ENCODE measurements around the gene EYS. TPM values are rescaled to one million over a fixed set of nuclear protein-coding genes. Genes with fewer than 3 reads are reported as not detected.

EYS gene
- total RNA-seq, 2 donors from 2014 or later, result 0.20 TPM; not detected in 1

DNA sequence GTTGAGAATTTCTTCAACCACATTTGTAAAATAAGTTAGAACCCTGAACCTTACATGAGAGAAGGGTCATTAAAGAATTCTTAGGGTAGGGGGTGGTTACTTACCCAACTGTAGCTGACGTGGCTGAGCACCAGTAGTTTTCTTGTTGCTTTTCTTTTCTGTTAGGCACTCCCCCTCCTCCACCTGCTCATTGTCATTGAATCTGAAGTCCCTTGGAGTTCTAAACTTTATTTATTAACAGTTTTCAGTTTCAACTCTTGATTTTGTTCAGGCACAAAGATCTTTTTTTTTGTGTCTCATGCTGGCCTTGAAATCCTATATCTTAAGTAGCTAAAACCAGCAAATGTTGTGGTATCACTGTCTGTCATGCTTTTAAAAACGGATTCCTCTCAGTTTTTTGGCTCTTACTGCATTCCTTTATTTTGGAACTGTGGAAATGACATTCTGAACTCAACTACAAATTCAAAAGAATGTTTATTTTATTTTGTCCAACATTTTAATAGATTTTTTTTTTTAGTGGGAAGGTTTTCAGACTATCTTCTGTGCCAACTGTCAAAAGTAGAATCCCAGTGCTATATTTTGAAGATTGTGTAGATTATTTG, 1606.2 kb downstream of the EYS start:
- no peak overlapping the region for H3K4me3 Mint-ChIP-seq
- H3K27ac Mint-ChIP-seq, result no peak overlapping the region
- ATAC-seq (no peak), DNase-seq (ENCODE audit: low spot score) (no peak)
- peaks cover 6% of the 10 kb centered on the region for H3K36me3 Mint-ChIP-seq
- peaks cover 10% of the 10 kb centered on the region for H3K9me3 Mint-ChIP-seq
- H3K27me3 Mint-ChIP-seq, result no peaks in the 10 kb centered on the region
- no peaks in the 10 kb centered on the region for H3K4me1 Mint-ChIP-seq (ENCODE audit: low read depth in 2 of 2)

GRCh38 chr6:64090352-64090751, 1616.7 kb downstream of the EYS start:
- peaks cover 25% of the 10 kb centered on the region for H3K9me3 Mint-ChIP-seq

GRCh38 chr6:64085126-64085525, 1621.9 kb downstream of the EYS start:
- Mint-ChIP-seq H3K36me3 (peaks cover 5% of the 10 kb centered on the region), H3K9me3 (peaks cover 14% of the 10 kb centered on the region), H3K27me3 (no peaks in the 10 kb centered on the region)

More at GRCh38 chr6:64090352-64090751, 1616.7 kb downstream of the EYS start:
- Mint-ChIP-seq H3K27ac (no peak overlapping the region), H3K27me3 (no peaks in the 10 kb centered on the region), H3K36me3 (peaks cover 12% of the 10 kb centered on the region), H3K4me3 (no peak overlapping the region), H3K4me1 (ENCODE audit: low read depth in 2 of 2) (no peaks in the 10 kb centered on the region)
- DNase-seq (ENCODE audit: low spot score) (no peak), ATAC-seq (no peak)

GRCh38 chr6:64084185-64084663, 1622.8 kb downstream of the EYS start:
- Mint-ChIP-seq H3K36me3 (peaks cover 5% of the 10 kb centered on the region), H3K27me3 (no peaks in the 10 kb centered on the region), H3K27ac (no peak overlapping the region), H3K4me3 (no peak overlapping the region), H3K9me3 (peaks cover 13% of the 10 kb centered on the region), H3K4me1 (ENCODE audit: low read depth in 2 of 2) (no peaks in the 10 kb centered on the region)
- ATAC-seq (no peak), DNase-seq (ENCODE audit: low spot score) (no peak)

More at GRCh38 chr6:64085126-64085525, 1621.9 kb downstream of the EYS start:
- Mint-ChIP-seq H3K4me3 (no peak overlapping the region), H3K4me1 (ENCODE audit: low read depth in 2 of 2) (no peaks in the 10 kb centered on the region), H3K27ac (no peak overlapping the region)
- DNase-seq (ENCODE audit: low spot score), result no peak
- ATAC-seq, result no peak

GRCh38 chr6:64083261-64083660, 1623.8 kb downstream of the EYS start:
- H3K27me3 Mint-ChIP-seq, result no peaks in the 10 kb centered on the region
- H3K4me1 Mint-ChIP-seq (ENCODE audit: low read depth in 2 of 2), result no peaks in the 10 kb centered on the region
- H3K4me3 Mint-ChIP-seq, result no peak overlapping the region
- DNase-seq (ENCODE audit: low spot score), result no peak
- peaks cover 5% of the 10 kb centered on the region for H3K36me3 Mint-ChIP-seq
- ATAC-seq, result no peak
- no peak overlapping the region for H3K27ac Mint-ChIP-seq
- peaks cover 13% of the 10 kb centered on the region for H3K9me3 Mint-ChIP-seq

DNA sequence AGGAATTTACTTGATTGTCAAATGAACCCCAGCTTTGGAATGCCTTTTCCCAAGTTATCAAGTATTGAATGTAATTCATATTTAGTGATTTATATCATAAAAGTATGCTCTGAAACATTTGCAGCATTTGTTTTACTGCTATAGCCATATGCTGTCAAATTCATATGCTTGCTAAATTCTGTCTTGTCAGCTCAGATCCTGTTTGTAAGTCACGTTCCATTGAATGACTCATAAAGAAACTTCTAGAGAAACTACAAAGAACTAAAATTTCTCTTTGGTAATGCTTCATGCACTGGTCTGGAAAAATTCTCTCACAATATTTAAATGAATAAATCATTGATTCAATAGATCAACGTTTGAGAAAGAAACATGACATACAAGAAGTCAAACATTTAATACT, 1625.6 kb downstream of the EYS start:
- no peak for DNase-seq (ENCODE audit: low spot score)
- H3K9me3 Mint-ChIP-seq, result peaks cover 13% of the 10 kb centered on the region
- no peak overlapping the region for H3K27ac Mint-ChIP-seq
- no peaks in the 10 kb centered on the region for H3K27me3 Mint-ChIP-seq
- ATAC-seq, result no peak
- H3K36me3 Mint-ChIP-seq, result peaks cover 5% of the 10 kb centered on the region
- H3K4me3 Mint-ChIP-seq, result no peak overlapping the region
- H3K4me1 Mint-ChIP-seq (ENCODE audit: low read depth in 2 of 2), result no peaks in the 10 kb centered on the region

DNA sequence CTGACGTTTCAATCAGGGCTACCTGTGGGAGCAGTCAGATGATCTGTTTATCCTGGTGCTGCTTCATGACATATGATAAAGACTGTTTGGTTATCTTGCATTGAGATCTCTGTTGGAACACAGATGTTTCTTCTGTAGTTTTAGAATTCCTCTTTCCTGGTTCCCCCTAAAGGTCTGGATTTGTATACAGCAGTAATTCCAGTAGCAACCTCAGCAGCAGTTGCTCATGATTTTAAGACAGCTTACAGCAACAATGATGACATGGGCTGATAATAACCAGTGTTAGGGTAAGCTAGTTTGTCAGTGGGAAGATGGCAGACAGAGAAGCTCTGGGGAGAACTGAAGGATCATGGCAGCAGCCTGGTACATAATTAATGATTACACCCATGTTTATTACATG, 1632.0 kb downstream of the EYS start:
- Mint-ChIP-seq H3K4me3 (no peak overlapping the region), H3K9me3 (peaks cover 9% of the 10 kb centered on the region), H3K36me3 (no peaks in the 10 kb centered on the region), H3K27ac (no peak overlapping the region), H3K27me3 (no peaks in the 10 kb centered on the region), H3K4me1 (ENCODE audit: low read depth in 2 of 2) (no peaks in the 10 kb centered on the region)
- ATAC-seq, result no peak
- no peak for DNase-seq (ENCODE audit: low spot score)

DNA sequence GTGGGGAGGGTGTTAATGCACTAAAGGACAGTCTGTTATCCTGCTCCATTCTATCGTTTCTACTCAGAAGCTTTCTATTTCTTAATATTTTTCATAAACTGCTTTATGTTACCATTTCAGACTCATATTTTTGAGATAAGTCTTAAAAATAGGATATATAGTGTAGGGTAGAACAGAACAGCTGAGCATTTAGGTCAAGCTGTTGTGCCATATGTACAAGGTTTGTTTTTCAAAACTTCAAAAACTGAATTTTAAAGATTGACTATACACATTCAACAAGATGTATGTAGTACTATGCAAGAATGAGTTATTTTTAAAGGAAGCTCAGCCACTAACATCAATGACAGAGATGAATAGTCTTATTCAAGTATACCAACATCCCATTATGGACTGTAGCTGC, 1634.3 kb downstream of the EYS start:
- H3K36me3 Mint-ChIP-seq, result no peaks in the 10 kb centered on the region

DNA sequence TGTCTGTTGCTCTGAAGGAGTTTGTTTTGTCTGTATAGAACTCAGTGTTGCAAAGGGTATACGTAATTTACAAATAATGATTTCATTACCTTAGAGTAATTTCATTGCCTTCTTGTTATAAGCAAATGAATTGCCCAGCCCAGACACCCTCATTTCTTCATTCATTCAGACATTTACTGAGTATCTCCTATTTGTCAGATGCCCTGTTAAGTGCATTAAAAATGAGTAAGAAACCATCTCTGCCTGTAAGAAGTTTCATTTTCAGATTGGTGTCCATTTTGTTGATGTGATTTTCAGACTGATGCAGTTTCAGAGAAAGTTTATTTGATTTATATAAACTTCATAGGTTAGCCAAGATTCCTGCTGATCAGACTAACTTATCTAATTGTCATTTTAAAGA, 1642.1 kb downstream of the EYS start:
- Mint-ChIP-seq H3K27me3 (no peaks in the 10 kb centered on the region), H3K4me1 (ENCODE audit: low read depth in 2 of 2) (no peaks in the 10 kb centered on the region), H3K36me3 (peaks cover 9% of the 10 kb centered on the region), H3K27ac (no peak overlapping the region), H3K4me3 (no peak overlapping the region), H3K9me3 (peaks cover 19% of the 10 kb centered on the region)
- DNase-seq (ENCODE audit: low spot score), result no peak
- ATAC-seq, result no peak

More for the DNA sequence above, 1634.3 kb downstream of the EYS start:
- no peak for DNase-seq (ENCODE audit: low spot score)
- Mint-ChIP-seq H3K27me3 (no peaks in the 10 kb centered on the region), H3K4me1 (ENCODE audit: low read depth in 2 of 2) (no peaks in the 10 kb centered on the region), H3K4me3 (no peak overlapping the region), H3K27ac (no peak overlapping the region), H3K9me3 (peaks cover 8% of the 10 kb centered on the region)
- ATAC-seq, result no peak

DNA sequence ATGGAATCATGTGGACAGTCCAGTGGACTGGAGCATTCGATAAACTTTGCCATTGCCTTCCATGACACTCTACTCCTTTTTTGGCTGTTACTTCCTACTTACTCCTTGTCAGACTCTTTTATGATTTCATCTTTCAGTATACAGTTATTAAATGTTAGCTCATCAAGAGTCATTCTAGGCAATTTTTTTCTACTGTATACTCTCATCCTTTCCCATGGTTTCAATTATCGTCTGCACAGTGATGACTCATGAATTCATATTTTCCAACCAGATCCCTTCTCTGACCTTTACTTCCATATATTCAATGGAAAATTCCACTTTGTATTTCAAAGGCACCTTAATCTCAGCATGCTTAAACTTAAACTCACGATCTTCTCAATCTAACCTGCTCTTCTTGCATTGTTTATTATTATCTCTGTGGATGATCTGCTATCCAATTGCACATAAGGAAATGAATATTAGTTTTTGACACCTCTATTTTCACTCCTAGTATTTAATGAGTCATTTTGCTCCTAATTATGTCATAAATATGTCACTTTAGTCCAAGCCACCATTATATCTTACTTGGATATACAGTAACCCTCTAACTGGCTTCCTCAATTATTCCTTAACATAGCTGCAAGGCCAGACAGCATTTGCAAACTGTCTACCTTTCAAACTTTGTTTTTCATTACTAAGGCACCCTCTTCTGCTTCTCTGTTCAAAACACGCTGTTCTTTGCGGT, 1643.9 kb downstream of the EYS start:
- Mint-ChIP-seq H3K4me3 (no peak overlapping the region), H3K27ac (no peak overlapping the region), H3K36me3 (peaks cover 9% of the 10 kb centered on the region), H3K9me3 (peaks cover 16% of the 10 kb centered on the region), H3K27me3 (no peaks in the 10 kb centered on the region), H3K4me1 (ENCODE audit: low read depth in 2 of 2) (no peaks in the 10 kb centered on the region)
- DNase-seq (ENCODE audit: low spot score) (no peak), ATAC-seq (no peak)

GRCh38 chr6:64054861-64055260, 1652.2 kb downstream of the EYS start:
- ATAC-seq (no peak), DNase-seq (ENCODE audit: low spot score) (no peak)
- Mint-ChIP-seq H3K4me1 (ENCODE audit: low read depth in 2 of 2) (no peaks in the 10 kb centered on the region), H3K36me3 (peaks cover 4% of the 10 kb centered on the region), H3K9me3 (peaks cover 10% of the 10 kb centered on the region), H3K4me3 (no peak overlapping the region), H3K27me3 (no peaks in the 10 kb centered on the region), H3K27ac (no peak overlapping the region)

- no peaks in the 10 kb centered on the region for H3K4me1 Mint-ChIP-seq (ENCODE audit: low read depth in 2 of 2)
- peaks cover 4% of the 10 kb centered on the region for H3K36me3 Mint-ChIP-seq
- H3K4me3 Mint-ChIP-seq, result no peak overlapping the region
- ATAC-seq (no peak), DNase-seq (ENCODE audit: low spot score) (no peak)
- H3K27ac Mint-ChIP-seq, result no peak overlapping the region
- peaks cover 13% of the 10 kb centered on the region for H3K9me3 Mint-ChIP-seq
- H3K27me3 Mint-ChIP-seq, result no peaks in the 10 kb centered on the region
Measured at GRCh38 chr6:64050590-64050989, 1656.4 kb downstream of the EYS start.

DNA sequence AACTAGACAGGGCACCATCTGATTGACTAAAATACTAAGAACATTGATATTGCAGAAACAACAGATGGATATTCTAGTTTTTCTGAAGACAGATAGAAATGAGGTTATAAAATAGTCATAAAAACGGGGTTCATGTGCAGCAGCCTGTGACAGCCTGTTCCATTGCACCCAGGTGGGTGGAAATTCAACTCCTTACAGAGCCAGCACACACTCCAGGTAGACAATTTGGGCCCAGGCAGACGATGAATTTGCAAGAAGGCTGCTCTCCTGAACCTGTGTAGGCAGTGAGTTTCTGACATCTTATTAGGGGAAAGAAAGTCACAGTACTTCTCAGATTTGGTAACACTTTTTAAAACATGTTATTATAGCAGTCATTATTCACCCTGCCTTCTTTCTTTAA, 1657.3 kb downstream of the EYS start:
- DNase-seq (ENCODE audit: low spot score) (no peak), ATAC-seq (no peak)
- H3K27me3 Mint-ChIP-seq, result no peaks in the 10 kb centered on the region
- peaks cover 4% of the 10 kb centered on the region for H3K36me3 Mint-ChIP-seq
- peaks cover 13% of the 10 kb centered on the region for H3K9me3 Mint-ChIP-seq
- no peak overlapping the region for H3K27ac Mint-ChIP-seq
- no peaks in the 10 kb centered on the region for H3K4me1 Mint-ChIP-seq (ENCODE audit: low read depth in 2 of 2)
- H3K4me3 Mint-ChIP-seq, result no peak overlapping the region

- DNase-seq (ENCODE audit: low spot score) (no peak), ATAC-seq (no peak)
- H3K27ac Mint-ChIP-seq, result no peak overlapping the region
- H3K9me3 Mint-ChIP-seq, result peaks cover 8% of the 10 kb centered on the region
- no peaks in the 10 kb centered on the region for H3K27me3 Mint-ChIP-seq
- peaks cover 4% of the 10 kb centered on the region for H3K36me3 Mint-ChIP-seq
- no peaks in the 10 kb centered on the region for H3K4me1 Mint-ChIP-seq (ENCODE audit: low read depth in 2 of 2)
- H3K4me3 Mint-ChIP-seq, result no peak overlapping the region
Measured at GRCh38 chr6:64046746-64047208, 1660.2 kb downstream of the EYS start.
